KOPT-K1 (cell line): Measurements from ENCODE around the gene FXYD4.
A peak's percentile ranks its signal among the peaks of the same experiment; 100 is the strongest.

Experiments
- H3K27ac ChIP-seq: fragments of 200-600 bp; sonication (generic); 2 replicates; pipeline ENCODE4 v1.5.1; 2016; ENCODE audit warnings: antibody characterized with exemption, mild to moderate bottlenecking, low read depth, low read length; ENCODE audit not compliant: poor library complexity, severe bottlenecking
- H3K36me3 ChIP-seq: fragments of 200-600 bp; sonication (generic); 2 replicates; pipeline ENCODE4 v1.5.1; 2017; ENCODE audit warnings: antibody characterized with exemption, mild to moderate bottlenecking, low read length, moderate library complexity; ENCODE audit not compliant: insufficient read depth
- H3K9me3 ChIP-seq: fragments of 200-600 bp; sonication (generic); 2 replicates; pipeline ENCODE4 v1.5.1; 2017; ENCODE audit warnings: antibody characterized with exemption, low read length, mild to moderate bottlenecking; ENCODE audit not compliant: insufficient read depth, poor library complexity, severe bottlenecking

Gene FXYD4

DNA sequence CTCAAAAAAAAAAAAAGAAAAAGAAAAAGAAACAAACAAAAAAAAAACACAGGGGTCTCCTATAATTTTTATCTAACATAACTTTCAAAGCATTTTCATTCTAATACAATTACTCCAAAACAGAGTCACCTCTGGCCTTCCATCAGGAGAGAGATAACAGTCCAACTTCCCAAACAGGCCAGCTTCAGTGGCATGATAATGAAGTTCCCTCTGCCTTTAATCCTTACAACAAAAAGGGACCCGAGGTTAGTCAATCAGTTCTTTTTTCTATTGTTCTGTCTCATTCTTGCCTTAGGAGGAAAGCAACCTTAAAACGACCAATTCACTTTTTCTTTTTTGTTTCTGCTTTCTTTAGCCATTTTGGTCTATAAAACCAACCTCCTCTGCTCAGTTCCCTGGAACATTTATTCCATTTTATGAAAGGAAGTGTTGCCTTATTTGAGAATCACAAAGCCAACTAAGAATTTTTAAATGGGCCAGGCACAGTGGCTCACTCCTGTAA is 16.5 kb upstream of the FXYD4 start:
- Histone ChIP-seq H3K27ac (no peak overlapping the region), H3K9me3 (no peaks in the 10 kb centered on the region), H3K36me3 (no peaks in the 10 kb centered on the region)

DNA sequence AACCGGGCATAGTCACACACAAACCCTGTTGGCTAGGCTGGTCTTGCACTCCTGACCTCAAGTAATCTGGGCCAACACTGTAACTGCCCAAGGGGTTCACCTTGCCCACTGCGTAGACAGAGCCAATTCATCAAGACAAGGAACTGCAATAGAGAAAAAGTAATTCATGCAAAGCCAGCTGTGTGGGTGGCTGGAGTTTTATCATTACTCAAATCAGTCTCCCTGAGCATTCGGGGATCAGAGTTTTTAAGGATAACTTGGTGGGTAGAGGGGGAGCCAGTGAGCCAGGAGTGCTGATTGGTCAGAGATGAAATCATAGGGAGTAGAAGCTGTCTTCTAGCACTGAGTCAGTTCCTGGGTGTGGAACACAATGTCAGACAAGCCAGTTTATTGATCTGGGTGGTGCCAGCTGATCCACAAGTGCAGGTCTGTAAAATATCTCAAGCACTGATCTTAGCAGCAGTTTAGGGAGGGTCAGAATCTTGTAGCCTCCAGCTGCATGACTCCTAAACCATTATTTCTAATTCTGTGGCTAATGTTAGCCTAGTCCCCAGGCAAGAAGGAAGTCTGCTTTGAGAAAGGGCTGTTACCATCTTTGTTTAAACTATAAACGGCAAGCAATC is 15.6 kb upstream of the FXYD4 start:
- Histone ChIP-seq H3K36me3 (no peaks in the 10 kb centered on the region), H3K27ac (no peak overlapping the region), H3K9me3 (no peaks in the 10 kb centered on the region)

DNA sequence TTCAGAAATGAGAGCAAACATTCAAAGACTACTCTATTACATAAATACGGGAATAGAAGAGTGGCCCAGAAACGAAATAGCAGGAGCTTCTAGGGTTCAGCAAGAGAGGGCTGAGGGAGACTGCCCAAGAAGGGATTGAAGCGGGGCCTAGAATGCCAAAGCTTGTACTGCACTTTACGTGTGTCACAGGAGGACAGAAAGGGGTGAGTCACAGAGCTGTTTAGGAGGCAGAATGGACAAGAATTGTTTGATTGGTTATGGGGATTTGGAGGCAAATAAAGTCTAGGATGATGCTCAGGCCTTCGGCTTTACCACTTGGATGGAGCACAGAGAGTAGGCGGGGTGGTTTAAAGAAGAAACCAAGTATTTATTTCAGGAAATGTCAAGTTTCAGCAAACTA is 11.3 kb upstream of the FXYD4 start:
- H3K9me3 ChIP-seq = no peaks in the 10 kb centered on the region
- H3K27ac ChIP-seq = no peak overlapping the region

DNA sequence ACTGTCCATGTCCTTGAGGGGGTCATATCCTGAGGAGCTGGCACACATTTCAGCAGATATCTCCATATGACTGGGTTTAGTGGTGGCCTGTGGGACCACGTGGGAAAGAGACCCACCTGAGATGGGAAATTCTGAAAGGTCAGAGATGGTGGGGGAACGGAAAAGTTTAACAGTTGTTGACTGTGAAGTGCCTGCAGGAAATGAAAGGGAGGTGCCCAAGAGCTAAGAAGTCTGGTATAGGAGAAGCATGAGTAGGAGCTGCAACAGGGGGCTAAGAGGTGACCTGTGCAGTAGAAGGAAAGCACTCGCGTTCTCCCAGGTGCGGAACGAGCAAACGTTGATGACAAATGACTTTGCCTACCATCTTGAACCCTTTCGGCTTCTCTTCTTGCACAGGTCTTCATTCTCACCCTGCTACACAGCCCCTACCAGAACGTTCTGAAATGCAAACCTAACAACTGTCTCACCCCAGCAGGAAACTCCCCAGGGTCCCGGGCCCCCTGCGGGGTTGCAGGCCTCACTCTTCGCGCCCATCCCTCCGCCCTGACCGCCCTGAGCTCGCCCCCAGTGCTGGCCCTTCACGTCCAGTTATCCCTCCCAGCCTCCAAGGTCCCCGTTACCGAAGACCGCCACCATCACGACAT is 9.8 kb upstream of the FXYD4 start:
- Histone ChIP-seq H3K9me3 (no peaks in the 10 kb centered on the region), H3K27ac (peak overlapping the region; percentile 81), H3K36me3 (no peaks in the 10 kb centered on the region)

More for the DNA sequence above, 11.3 kb upstream of the FXYD4 start:
- H3K36me3 ChIP-seq = no peaks in the 10 kb centered on the region

DNA sequence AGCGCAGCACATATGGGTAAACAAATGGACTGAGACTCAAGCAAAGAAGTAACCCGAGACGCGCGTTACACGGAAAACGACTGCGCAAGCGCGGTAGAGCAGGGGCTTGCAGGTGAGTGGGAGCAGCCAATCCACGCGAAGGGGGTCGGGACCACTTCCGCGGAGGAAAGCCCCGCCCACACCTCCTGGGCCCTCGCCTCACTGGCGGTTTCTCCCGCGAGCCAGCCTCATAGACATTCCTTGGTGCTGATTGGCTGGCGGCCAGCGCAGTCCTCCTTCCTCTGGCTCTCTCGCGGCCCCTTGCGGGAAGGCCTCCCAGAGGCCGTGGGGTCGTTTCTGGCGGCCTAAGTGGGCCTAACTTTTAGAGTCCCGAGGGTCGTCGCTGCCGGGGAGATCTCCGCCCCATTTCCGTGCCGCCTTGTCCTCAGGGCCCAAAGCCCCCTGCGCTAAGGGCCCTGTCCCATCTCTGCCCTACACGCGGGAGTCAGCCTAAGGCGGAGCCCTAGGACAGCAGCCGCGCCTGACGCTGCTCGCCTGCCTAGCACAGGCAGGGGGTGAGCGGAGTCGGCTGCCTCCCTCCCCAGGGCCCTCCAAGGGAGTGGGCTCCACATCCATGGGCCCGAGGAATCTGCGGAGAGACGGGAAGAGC is 9.1 kb upstream of the FXYD4 start:
- Histone ChIP-seq H3K9me3 (no peaks in the 10 kb centered on the region), H3K27ac (peak overlapping the region; percentile 81), H3K36me3 (no peaks in the 10 kb centered on the region)

DNA sequence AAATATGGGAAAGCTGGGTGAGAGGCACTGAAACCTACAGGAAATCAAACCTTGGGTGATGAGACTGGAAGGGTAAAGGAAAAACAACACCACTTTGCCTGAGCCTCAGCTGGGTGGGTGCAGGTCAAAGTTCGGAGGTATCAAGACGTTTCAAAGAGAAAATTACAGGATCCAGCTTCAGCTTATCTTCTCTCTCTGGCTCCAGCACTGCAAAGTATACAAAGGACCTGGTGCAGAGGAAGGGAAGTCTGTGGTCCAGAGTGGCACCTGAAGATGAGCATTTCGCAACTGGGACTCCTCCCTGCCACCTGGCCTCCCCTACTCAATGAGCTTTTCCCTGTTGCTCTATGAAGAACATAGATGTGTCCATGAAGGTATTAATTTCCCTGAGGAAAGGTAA is 6.4 kb upstream of the FXYD4 start:
- no peak overlapping the region for H3K27ac ChIP-seq
- no peaks in the 10 kb centered on the region for H3K36me3 ChIP-seq
- no peaks in the 10 kb centered on the region for H3K9me3 ChIP-seq

DNA sequence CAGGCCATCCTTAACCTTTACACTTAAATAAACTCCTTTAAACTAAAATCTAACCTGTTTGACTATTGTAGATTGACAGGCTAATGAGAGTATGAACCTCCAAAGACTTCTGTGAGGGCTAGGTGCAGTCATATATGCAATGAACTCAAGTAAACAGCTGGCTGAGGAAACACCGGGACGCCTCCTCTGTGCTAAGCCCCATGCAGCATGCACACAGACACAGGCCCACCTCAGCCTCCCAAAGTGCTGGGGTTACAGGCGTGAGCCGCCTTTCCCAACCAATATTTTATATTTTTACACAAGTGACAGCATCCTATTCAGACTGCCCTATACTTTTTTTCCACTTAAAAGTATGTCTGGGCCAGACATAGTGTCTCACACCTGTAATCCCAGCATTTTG is 1.5 kb upstream of the FXYD4 start:
- Histone ChIP-seq H3K9me3 (no peaks in the 10 kb centered on the region), H3K36me3 (no peaks in the 10 kb centered on the region), H3K27ac (no peak overlapping the region)

DNA sequence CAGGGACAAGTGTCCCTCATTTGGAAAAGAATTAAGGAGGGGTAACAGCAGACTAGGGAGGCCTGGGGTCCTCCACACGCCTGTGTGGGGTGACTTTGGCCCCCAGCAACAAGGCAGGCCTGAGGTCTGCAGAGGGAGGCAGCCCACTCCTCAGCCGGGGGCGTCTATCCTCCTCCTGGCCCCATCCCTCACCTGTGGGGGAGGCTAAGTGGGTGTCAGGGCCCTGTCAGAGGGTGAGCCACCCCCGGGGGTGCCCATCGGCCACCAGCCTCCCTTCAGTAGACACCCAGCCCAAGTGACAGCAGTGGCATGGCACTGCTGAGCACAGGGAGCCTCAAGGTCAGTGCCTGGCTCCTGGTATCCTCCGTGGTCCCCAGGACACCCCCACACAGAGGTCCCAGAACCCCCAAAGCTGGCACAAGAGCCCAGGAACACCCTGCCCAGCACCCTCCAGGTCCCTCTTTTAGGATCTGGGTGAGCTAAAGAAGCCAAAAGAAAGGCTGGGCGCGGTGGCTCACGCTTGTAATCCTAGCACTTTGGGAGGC is 693 bp upstream of the FXYD4 start:
- Histone ChIP-seq H3K36me3 (no peaks in the 10 kb centered on the region), H3K9me3 (no peaks in the 10 kb centered on the region), H3K27ac (no peak overlapping the region)

DNA sequence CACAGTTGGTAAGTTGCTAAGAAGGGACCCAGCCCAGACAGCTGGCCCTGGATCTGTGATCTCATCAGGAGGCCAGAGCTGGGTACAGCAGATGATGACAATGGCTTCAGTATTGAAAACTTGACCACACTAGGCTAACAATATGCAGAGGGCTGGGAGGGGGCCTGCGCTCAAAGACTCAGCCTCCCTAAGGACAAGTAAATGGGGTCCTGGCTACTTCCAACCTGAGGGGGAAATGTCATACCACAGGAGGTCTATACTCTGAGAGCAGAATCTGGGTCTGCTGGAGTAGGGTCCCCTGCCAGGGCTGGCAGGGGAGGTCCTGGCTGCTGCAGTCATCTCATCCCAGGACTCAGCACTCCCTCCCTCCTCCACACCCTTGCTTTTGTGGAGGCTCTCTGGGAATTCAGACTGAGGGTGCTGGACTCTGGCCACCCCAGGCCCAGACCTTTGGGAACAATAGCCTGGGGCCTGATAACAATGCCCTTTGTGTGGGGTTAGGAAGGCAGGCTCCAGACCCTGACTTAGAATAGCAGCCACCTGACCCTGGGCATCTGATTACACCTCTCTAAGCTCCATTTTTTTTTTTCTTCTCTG is 1.4 kb downstream of the FXYD4 start:
- Histone ChIP-seq H3K27ac (no peak overlapping the region), H3K36me3 (no peaks in the 10 kb centered on the region), H3K9me3 (no peaks in the 10 kb centered on the region)

DNA sequence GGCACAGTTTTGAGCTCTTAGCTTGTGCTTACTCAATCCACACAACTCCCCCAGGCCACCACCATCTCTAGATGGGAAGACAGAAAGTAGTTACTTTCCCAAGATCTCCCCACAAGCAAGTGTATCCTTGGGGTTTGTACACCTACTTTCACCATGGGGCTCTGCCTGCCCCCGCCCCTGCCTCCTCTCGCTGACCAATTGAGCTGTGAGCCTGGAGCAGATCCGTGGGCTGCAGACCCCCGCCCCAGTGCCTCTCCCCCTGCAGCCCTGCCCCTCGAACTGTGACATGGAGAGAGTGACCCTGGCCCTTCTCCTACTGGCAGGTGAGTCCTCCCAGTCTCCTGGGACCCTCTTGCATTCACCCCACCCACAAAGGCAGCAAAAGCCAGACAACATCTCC is 2.0 kb downstream of the FXYD4 start:
- Histone ChIP-seq H3K9me3 (no peaks in the 10 kb centered on the region), H3K27ac (no peak overlapping the region)

DNA sequence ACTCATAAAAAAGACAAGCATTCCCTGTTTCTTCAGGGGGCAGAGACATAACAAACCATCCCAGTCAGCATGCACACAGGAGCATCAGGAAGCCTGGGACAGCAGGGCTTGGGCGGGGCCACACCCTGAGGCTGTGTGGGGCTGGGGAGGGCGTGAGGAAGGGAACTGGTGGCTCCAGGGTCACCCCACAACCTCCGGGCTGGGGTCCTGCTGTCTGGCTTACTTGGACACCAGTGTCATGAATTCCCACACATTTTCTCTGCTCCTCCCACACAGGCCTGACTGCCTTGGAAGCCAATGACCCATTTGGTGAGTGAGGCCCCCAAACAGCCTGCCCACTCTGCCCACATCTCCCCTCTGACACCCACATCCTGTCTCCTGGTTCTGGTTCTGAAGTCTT is 2.8 kb downstream of the FXYD4 start:
- no peaks in the 10 kb centered on the region for H3K9me3 ChIP-seq
- H3K36me3 ChIP-seq = no peaks in the 10 kb centered on the region
- H3K27ac ChIP-seq = no peak overlapping the region

More for the DNA sequence above, 2.0 kb downstream of the FXYD4 start:
- no peaks in the 10 kb centered on the region for H3K36me3 ChIP-seq

DNA sequence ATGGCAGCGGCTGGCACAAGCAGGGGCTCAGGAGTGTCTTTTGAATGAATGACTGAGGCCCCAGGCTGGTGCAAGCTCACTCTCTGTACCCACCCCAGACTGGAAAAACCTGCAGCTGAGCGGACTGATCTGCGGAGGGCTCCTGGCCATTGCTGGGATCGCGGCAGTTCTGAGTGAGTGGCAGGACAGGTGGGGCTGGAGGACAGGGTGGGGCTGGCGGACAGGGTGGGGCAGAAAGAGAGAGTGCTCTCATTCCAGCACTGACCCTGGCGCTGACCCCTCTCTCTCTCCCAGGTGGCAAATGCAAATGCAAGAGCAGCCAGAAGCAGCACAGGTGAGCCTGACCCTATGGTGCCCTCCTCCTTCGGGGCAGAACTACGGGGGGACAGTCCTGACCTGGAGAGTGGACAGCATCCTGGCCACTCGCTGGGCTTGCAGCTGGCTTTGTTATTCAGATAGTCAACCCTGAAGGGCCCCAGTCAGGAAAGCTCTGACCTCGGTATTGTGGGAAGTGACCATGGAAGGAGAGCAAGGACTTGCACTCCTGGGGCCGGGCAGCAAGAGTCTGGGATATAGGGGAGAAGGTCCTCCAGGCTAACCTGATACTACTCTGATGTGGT is 4.1 kb downstream of the FXYD4 start:
- no peaks in the 10 kb centered on the region for H3K36me3 ChIP-seq
- no peaks in the 10 kb centered on the region for H3K9me3 ChIP-seq
- no peak overlapping the region for H3K27ac ChIP-seq

DNA sequence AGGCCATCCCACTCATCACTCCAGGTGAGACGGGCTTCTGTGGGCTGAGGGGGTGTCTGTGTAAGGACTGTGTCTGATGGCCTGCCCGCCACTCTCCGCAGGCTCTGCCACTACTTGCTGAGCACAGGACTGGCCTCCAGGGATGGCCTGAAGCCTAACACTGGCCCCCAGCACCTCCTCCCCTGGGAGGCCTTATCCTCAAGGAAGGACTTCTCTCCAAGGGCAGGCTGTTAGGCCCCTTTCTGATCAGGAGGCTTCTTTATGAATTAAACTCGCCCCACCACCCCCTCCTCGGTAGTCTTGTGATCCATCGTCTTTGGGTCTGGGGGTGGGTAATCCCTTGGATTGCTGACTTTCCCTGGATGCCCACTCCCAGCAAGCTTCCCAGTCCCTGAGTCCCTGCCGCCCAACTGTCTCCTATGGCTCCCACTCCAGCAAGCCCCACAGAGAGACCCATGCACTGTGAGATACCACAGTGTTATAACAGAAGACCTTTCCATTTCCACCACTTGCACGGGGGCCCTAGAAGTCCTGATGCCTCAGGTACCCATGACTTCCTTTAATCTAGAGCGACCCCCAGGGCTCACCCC is 4.7 kb downstream of the FXYD4 start:
- Histone ChIP-seq H3K27ac (no peak overlapping the region), H3K36me3 (no peaks in the 10 kb centered on the region), H3K9me3 (no peaks in the 10 kb centered on the region)

DNA sequence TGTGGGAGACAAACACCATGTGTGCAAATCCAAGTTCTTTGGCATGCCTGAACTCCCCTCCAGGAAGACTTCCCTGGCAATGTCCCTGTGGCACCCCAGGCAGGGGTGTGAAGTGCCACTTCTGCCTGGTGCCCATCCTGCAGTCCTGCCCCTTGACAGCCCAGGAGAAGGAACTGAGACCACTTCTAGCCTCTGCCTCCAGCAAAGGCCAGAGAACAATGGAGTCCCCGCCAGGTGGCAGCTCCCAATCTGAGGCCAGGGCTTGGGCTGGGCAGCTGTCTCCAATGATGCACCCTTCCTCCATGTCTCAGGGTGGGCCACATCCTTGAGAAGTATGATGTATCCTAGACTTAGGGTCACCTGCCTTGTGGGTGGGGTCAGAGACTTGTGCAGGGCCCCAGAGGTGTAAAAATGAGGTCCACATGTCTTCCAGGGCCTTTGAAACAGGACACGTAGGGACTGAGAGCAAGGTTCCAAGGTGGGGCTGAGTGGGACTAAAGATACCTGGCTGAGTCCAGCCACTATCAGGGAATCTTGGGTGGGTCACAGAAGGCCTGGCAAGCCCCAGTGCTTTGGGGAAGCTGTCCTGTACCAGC is 5.5 kb downstream of the FXYD4 start:
- Histone ChIP-seq H3K36me3 (no peaks in the 10 kb centered on the region), H3K9me3 (no peaks in the 10 kb centered on the region), H3K27ac (no peak overlapping the region)
